ENCODE measurements around the gene ARHGAP22. TPM values are rescaled to one million over a fixed set of nuclear protein-coding genes. Genes with fewer than 3 reads are reported as not detected.

ARHGAP22 gene
- total RNA-seq, 2 donors from 2014 or later = 1.8 to 5.7 TPM

DNA sequence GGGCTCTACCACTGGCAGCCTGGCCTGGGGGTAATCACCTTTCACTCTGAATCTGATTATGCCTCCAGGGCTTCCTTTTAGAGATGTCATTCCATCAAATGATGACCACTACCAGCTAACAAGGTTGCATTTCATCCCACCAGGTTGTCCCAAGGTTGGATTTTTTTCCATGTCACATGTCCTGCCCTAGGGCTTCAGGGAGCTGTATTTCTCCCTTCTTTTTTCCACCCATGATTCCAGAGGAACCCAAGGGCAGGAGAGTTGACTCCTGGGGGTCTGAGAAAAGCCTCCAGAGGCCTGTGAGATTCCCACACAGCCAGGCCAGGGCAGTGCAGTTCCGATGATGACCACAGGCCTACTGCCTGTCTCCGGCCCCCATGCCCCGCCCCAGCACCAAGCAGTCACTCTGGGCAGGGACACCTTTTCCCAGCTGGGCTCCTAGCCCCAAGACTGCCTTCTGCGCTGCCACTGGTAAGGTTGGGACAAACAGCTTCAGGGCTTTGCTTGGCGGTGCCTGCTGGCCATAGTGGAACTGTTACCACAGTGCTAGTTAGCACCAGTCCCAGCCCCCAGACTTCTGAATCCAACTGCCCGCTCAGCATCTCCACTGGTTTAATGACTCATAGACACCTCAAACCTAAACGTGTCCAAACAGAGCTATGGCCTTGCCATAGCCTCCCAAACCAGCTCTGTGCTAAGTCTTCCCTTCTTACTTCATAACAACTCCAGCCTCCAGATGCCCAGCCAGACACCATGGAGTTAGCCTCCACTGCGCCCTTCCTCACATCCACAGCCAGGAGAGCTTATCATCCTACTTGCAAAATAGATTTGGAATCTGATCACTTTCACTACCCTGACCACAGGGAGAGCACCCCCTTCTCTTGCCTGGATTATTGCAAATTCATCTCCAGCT, 133.7 kb downstream of the ARHGAP22 start:
- DNase-seq (ENCODE audit: low spot score) = no peak
- H3K4me3 ChIP-seq = no peak overlapping the region

DNA sequence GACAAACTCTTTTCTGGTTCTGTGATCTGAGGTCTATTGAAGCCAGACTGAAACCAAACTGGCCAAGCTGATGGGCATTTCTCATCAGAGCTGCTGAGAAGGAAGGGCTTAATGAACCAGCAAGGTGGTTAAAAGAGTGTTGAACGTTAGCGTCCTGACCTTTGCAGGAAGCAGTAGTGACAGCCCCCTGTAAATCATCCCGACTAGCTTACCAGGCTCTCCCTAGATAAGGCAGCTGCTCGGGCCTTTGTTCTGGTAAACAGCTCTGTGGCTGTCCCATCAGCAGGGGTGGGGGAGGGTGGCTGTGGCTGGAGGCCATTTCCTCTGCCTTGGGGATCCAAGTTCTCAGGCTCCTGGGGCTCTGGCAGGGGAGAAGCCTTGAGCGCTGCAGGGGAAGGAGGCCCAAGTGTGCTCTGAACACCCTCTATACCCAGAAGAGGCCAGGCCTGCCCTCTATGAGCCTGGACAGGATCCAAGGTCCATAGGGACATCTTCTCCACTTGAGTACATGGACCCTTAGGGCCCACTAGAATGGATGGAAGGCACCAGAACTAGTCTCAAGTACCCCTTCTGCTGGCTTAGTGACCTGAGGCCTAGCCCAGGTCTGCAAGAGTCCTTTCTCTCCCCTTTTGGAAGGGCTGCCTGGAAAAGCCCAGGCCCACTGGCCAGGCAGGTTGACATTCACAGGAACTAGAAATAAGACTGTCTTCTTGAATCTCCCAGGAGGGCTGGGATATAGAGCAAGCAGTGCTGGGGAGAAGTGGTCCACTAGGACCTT, 134.6 kb downstream of the ARHGAP22 start:
- H3K9me3 ChIP-seq = peaks cover 0 to 4% of the 10 kb centered on the region in 2 donors
- H3K27me3 ChIP-seq = no peaks in the 10 kb centered on the region
- no peaks in the 10 kb centered on the region for H3K36me3 ChIP-seq
- TF ChIP-seq, protein P1, sequence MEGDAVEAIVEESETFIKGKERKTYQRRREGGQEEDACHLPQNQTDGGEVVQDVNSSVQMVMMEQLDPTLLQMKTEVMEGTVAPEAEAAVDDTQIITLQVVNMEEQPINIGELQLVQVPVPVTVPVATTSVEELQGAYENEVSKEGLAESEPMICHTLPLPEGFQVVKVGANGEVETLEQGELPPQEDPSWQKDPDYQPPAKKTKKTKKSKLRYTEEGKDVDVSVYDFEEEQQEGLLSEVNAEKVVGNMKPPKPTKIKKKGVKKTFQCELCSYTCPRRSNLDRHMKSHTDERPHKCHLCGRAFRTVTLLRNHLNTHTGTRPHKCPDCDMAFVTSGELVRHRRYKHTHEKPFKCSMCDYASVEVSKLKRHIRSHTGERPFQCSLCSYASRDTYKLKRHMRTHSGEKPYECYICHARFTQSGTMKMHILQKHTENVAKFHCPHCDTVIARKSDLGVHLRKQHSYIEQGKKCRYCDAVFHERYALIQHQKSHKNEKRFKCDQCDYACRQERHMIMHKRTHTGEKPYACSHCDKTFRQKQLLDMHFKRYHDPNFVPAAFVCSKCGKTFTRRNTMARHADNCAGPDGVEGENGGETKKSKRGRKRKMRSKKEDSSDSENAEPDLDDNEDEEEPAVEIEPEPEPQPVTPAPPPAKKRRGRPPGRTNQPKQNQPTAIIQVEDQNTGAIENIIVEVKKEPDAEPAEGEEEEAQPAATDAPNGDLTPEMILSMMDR (IDR thresholded peaks at IDR 0.05) = no peak
- H3K4me1 ChIP-seq = peaks cover 0 to 10% of the 10 kb centered on the region in 2 donors
- H3K4me3 ChIP-seq = no peak overlapping the region
- DNase-seq (ENCODE audit: low spot score) = no peak
- H3K27ac ChIP-seq = no peak overlapping the region

More for the DNA sequence above, 133.7 kb downstream of the ARHGAP22 start:
- H3K36me3 ChIP-seq = no peaks in the 10 kb centered on the region
- H3K4me1 ChIP-seq = peaks cover 0 to 2% of the 10 kb centered on the region in 2 donors
- H3K27me3 ChIP-seq = no peaks in the 10 kb centered on the region
- TF ChIP-seq, protein P1 (IDR thresholded peaks at IDR 0.05) = no peak
- H3K27ac ChIP-seq = no peak overlapping the region
- H3K9me3 ChIP-seq = peaks cover 0 to 4% of the 10 kb centered on the region in 2 donors

DNA sequence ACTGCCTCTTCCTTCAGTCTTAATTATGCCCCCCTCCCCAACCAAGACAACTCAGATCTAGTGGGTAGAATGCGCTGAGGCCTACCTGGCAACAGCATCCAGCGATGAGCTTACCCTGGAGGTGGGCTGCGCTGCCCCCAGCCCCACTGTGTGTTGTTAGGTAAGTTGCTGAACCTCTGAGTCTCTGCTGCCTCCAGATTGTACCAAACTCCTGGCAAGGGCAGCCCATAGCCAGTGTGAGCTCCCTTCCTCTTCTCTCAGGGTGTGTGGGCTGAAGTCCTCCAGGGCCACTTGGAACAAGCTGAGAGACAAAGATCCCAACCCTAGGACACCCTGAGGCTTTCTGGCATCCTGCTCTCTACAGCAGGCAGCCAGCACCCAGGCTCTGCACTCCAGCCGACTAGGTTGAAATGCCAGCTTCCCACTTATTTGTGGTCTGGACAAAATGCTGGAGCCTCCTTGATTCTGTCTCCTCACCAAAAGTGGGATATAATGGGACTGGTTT, 135.3 kb downstream of the ARHGAP22 start:
- Histone ChIP-seq H3K4me3 (no peak overlapping the region), H3K36me3 (no peaks in the 10 kb centered on the region), H3K9me3 (peaks cover 0 to 4% of the 10 kb centered on the region in 2 donors), H3K27ac (no peak overlapping the region), H3K4me1 (peaks cover 0 to 17% of the 10 kb centered on the region in 2 donors), H3K27me3 (no peaks in the 10 kb centered on the region)
- TF ChIP-seq, protein P1 (IDR thresholded peaks at IDR 0.05) = no peak
- no peak for DNase-seq (ENCODE audit: low spot score)

DNA sequence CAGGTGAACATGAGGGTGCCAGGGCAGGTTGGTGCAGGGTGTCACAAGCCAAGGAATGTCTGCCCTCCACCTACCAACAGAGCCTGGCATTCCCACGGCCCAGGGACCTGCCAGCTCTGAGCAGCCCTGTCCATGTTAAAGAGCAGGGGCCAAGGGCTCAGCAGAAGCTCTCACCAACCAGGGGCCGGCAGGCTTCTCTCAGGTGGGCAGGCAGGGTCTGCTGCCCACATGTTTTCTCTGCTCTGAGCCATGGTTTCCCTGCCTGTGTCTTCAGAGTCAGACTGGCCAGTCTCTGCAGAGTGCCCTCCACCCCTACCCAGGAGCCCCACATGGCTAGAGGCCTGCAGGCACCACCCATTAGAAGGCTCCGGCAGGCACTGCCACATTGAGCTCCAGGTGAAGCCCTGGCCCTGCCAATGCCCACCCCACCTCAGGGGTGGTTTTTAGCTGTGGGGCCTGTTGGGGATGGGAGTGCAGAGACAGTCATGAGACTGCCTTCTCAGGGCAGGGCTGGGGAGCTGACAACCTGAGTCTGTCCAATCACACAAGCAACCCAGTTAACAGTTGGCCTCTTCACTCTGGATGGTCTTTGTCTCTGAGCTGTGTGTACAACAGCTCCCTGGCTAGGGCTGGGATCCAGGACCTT, 135.9 kb downstream of the ARHGAP22 start:
- Histone ChIP-seq H3K4me1 (peaks cover 0 to 22% of the 10 kb centered on the region in 2 donors), H3K36me3 (no peaks in the 10 kb centered on the region), H3K27me3 (no peaks in the 10 kb centered on the region), H3K27ac (no peak overlapping the region), H3K4me3 (no peak overlapping the region), H3K9me3 (peaks cover 0 to 4% of the 10 kb centered on the region in 2 donors)
- TF ChIP-seq, protein P1 (IDR thresholded peaks at IDR 0.05) = no peak
- no peak for DNase-seq (ENCODE audit: low spot score)

DNA sequence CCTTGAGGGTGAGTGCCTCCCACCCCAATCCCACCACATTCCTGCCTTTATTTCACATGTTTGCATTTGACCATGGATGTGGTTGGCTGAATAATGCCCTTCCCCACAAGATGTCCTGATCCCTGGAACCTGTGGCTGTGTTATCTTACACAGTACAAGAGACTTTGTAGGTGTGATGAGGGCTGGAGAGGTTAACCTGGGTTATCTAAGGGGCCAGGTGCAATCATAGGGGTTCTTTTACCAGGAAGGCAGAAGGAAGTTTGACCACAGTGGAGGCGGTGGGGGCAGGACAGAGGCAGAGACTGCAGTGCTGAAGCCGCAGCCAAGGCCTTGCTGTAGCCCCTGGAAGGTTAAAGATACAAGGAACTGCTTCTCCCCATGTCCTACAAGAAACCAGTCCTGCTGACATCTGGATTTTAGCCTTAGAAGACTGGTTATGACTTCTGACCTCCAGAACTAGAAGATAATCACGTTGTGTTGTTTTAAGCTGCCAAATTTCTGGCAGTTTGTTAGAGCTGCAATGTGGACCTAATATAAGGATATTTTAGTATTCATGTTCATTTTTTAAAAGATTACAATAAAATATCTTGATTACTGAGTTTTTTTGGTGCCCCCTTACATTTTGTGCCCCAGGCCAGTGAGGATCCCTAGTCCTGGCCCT, 136.6 kb downstream of the ARHGAP22 start:
- TF ChIP-seq, protein P1 (IDR thresholded peaks at IDR 0.05) = no peak
- H3K27me3 ChIP-seq = no peaks in the 10 kb centered on the region
- DNase-seq (ENCODE audit: low spot score) = no peak
- peaks cover 0 to 29% of the 10 kb centered on the region in 2 donors for H3K4me1 ChIP-seq
- peaks cover 0 to 4% of the 10 kb centered on the region in 2 donors for H3K9me3 ChIP-seq
- H3K4me3 ChIP-seq = no peak overlapping the region
- no peaks in the 10 kb centered on the region for H3K36me3 ChIP-seq
- H3K27ac ChIP-seq = no peak overlapping the region

Measured in right atrium auricular region (tissue), 2 donors.